A549 (cell line): ENCODE data around the gene CSNK2A3.

ENCODE experiments used
- HEYL ChIP-seq: fragments of 250-450 bp; sonication (Bioruptor Pico); IDR thresholded peaks from 2 replicates; pipeline ENCODE4 v1.8.0; 2021; ENCODE audit warnings: mild to moderate bottlenecking, moderate library complexity
- JUN ChIP-seq, 2 experiments: fragments of >200 bp; sonication (Bioruptor Twin); formaldehyde crosslinking; IDR thresholded peaks; 2 replicates in 1 of 2; 3 replicates in 1 of 2; pipeline ENCODE4 v1.6.1; 2016 to 2017
- POLR2A ChIP-seq: IDR thresholded peaks from 2 replicates; pipeline ENCODE4 v1.6.1; 2012; ENCODE audit warnings: mild to moderate bottlenecking, low read length
- RCOR1 ChIP-seq: fragments of 150-350 bp; IDR thresholded peaks from 2 replicates; pipeline ENCODE4 v1.6.1; 2014; ENCODE audit warnings: antibody characterized with exemption, low read length, low read depth

- TF ChIP-seq POLR2A, result no peak
- TF ChIP-seq HEYL, result no peak
- TF ChIP-seq JUN (IDR thresholded peaks at IDR 0.05), result no peak
- TF ChIP-seq RCOR1, result no peak
Observed at GRCh38 chr11:11370255-11370961, 17.4 kb upstream of the CSNK2A3 start.
